Measurements from ENCODE around the gene PCCA.
"Not testable (repeated sequence)": the region's sequence is repeated elsewhere in the genome, so short reads cannot be mapped to it uniquely, and the experiment has no call there.

The PCCA gene

GRCh38 chr13:100139817-100140216 is 50.9 kb downstream of the PCCA start:
- DNase-seq (ENCODE audit: low spot score), result no peak

GRCh38 chr13:100140441-100140840 is 51.5 kb downstream of the PCCA start:
- no peak for DNase-seq (ENCODE audit: low spot score)

- DNase-seq (ENCODE audit: low spot score), result not testable (repeated sequence)
Observed at GRCh38 chr13:100141461-100141961, 52.6 kb downstream of the PCCA start.

- DNase-seq (ENCODE audit: low spot score), result no peak
Observed at GRCh38 chr13:100146534-100146933, 57.6 kb downstream of the PCCA start.

GRCh38 chr13:100147825-100148224 is 58.9 kb downstream of the PCCA start:
- no peak for DNase-seq (ENCODE audit: low spot score)

- DNase-seq (ENCODE audit: low spot score), result no peak
Observed at GRCh38 chr13:100148422-100148821, 59.5 kb downstream of the PCCA start.

- DNase-seq (ENCODE audit: low spot score), result no peak
Observed at GRCh38 chr13:100149389-100149788, 60.5 kb downstream of the PCCA start.

- DNase-seq (ENCODE audit: low spot score), result not testable (repeated sequence)
Observed at GRCh38 chr13:100150711-100151110, 61.8 kb downstream of the PCCA start.

- DNase-seq (ENCODE audit: low spot score), result no peak
Observed at GRCh38 chr13:100154842-100155416, 66.0 kb downstream of the PCCA start.

- DNase-seq (ENCODE audit: low spot score), result no peak
Observed at GRCh38 chr13:100156788-100157187, 67.9 kb downstream of the PCCA start.

- DNase-seq (ENCODE audit: low spot score), result no peak
Observed at GRCh38 chr13:100158569-100158968, 69.7 kb downstream of the PCCA start.

- no peak for DNase-seq (ENCODE audit: low spot score)
Observed at GRCh38 chr13:100159584-100159983, 70.7 kb downstream of the PCCA start.

GRCh38 chr13:100160450-100160849 is 71.6 kb downstream of the PCCA start:
- no peak for DNase-seq (ENCODE audit: low spot score)

- DNase-seq (ENCODE audit: low spot score), result no peak
Observed at GRCh38 chr13:100163375-100163774, 74.5 kb downstream of the PCCA start.

- DNase-seq (ENCODE audit: low spot score), result no peak
Observed at GRCh38 chr13:100173203-100173602, 84.3 kb downstream of the PCCA start.

GRCh38 chr13:100174455-100174854 is 85.6 kb downstream of the PCCA start:
- DNase-seq (ENCODE audit: low spot score), result not testable (repeated sequence)

GRCh38 chr13:100175078-100175802 is 86.3 kb downstream of the PCCA start:
- DNase-seq (ENCODE audit: low spot score), result no peak

GRCh38 chr13:100175803-100176182 is 86.9 kb downstream of the PCCA start:
- no peak for DNase-seq (ENCODE audit: low spot score)

- DNase-seq (ENCODE audit: low spot score), result no peak
Observed at GRCh38 chr13:100176801-100177400, 88.0 kb downstream of the PCCA start.

GRCh38 chr13:100178309-100178708 is 89.4 kb downstream of the PCCA start:
- DNase-seq (ENCODE audit: low spot score), result no peak

- DNase-seq (ENCODE audit: low spot score), result no peak
Observed at GRCh38 chr13:100179276-100179675, 90.4 kb downstream of the PCCA start.

GRCh38 chr13:100182900-100183490 is 94.1 kb downstream of the PCCA start:
- no peak for DNase-seq (ENCODE audit: low spot score)

GRCh38 chr13:100184095-100184494 is 95.2 kb downstream of the PCCA start:
- DNase-seq (ENCODE audit: low spot score), result no peak

Data from CD4-positive, alpha-beta T cell treated with Interleukin-15 for 4 hours (primary cell).